IPS-11a (cell line): ENCODE results near the gene TTF1.

Source experiments
- H3K4me3 ChIP-seq: one replicate; pipeline ENCODE4 v1.5.1; 2013; ENCODE audit warnings: low read depth, low read length, control low read depth

The TTF1 gene

DNA sequence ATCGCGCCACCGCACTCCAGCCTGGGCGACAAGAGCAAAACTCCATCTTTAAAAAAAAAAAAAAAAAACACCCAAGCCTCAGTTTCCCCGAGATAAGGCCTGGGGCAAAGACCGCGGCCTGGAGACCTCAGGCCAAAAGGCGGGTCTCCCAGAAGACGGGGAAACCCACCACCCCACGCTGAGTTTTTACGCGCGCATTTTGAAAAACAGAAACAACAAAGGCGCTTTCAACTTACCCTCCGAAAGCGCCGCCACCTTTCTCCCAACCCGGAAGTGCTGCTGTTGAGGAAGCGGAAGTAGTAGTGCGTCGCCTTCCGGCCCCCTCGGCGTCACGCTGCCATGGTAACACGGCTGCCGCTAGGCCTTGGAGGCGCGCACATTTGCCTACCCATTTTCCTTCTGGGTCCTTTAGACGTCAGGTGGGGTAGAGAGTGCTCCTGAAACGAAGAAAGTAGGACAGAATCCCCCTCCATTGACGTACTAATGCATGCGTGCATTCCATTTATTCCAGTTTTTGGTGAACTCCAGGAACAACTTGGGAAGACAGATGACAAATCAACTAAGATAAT lies at the start of gene TTF1:
TSS of gene TTF1 (minus strand) at position 287 of the 569 bp plus-strand sequence. CDS start 4,019 bp downstream, outside the sequence.
- peak within 1 kb of the TSS; percentile 89 for H3K4me3 ChIP-seq

DNA sequence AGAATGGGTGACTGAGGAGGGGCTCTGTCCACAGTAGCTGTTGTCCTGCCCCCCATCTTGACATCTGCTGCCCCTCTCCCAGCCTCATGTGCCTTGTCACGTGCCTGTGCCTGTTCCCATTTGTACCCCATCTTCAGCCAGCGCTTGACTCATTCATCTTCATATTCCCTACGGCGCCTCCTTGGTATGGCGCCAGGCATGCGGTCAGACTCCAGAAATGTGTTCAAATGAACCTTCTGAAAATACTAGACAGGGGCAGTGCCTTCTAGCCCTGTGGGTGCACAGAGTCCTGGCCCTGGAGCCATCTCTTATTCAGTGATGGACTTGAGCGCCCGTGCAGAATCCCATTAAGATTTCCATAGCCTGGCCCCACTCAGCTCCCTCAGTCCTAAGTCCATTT lies 49.6 kb upstream of the TTF1 start:
- H3K4me3 ChIP-seq = no peak overlapping the region

DNA sequence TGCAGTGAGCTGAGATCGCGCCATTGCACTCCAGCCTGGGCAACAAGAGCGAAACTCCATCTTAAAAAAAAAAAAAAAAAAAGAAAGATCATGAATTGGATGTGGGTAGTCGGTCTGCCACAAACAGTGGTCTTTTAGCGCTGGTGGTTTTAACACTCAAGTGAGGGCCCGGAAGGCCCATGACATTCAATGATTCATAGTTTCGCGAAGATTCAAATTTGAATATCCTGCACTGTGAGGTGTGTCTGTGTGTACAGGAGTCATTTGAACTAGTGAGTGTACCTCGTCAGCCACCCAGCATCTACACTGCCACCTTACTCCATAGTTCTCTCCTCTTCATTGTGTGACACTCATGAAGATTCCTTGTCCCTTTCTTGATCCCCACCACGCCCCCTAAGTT lies 44.6 kb upstream of the TTF1 start:
- H3K4me3 ChIP-seq = no peak overlapping the region

DNA sequence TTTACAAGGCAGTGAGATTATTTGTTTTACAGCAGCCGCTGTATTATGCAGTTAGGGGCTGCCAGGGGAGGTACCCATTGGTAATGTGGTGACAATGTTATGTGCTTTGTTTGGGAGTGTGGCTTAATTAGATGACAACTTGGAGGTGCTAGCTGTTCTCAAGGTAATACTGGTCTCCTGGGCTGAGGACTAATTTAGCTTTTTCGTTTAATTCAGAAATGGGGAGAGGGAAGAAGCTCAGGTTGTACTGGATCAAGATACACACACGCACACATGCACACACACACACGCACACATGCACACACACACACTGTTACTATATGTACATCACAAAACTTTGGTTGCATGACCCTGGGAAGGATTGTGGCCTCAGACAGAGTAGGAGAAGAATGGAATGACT lies 41.3 kb upstream of the TTF1 start:
- H3K4me3 ChIP-seq = no peak overlapping the region

GRCh38 chr9:132447346-132447745 lies 40.7 kb upstream of the TTF1 start:
- no peak overlapping the region for H3K4me3 ChIP-seq

DNA sequence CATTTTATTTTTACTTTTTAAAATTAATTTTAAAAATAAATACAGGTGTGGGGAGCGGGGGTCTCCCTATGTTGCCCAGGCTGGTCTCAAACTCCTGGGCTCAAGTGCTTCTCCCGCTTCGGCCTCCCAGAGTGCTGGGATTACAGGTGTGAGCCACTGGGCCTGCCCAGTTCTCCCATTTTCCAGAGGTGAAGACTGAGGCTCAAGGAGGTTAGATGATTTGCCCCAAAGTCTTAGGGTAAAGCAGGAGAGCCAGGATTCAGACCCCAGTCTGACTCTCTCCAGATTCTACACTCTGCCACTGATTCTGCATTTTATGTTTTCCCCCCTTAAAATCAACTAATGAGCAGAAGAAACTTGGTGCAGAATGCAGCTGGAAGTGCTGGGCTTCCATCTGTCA lies 40.2 kb upstream of the TTF1 start:
- H3K4me3 ChIP-seq = no peak overlapping the region

DNA sequence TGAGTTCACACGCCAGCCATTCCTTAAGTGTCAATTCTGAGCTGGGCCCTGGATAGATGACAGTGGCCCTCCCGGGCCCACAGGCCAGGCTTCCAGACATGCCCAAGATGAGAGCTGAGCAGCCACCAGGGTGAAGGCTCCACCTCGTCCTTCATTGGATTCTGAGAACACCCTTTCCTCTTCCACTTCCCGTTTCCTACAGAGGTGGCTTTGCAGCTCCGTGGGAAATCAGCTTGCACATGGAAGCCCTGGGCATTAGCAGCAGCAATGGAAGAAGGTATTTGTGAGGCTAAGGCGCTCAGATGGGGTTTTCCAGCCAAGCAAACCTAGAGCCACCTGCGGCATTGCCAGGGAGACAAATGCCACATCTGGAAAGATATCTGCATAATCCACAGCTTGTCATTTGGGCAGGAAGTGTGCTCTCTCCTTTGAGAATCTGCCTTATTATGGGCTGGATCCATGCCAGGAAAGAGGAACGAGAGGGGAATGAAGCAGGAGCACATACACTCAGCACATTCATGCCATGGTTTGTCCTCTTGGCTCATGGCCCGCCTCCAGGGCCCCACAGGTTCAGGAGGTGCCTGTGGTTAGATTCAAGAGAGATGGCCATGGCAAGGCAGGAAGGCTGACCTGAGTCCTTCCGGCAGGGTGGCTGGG lies 37.4 kb upstream of the TTF1 start:
- no peak overlapping the region for H3K4me3 ChIP-seq

DNA sequence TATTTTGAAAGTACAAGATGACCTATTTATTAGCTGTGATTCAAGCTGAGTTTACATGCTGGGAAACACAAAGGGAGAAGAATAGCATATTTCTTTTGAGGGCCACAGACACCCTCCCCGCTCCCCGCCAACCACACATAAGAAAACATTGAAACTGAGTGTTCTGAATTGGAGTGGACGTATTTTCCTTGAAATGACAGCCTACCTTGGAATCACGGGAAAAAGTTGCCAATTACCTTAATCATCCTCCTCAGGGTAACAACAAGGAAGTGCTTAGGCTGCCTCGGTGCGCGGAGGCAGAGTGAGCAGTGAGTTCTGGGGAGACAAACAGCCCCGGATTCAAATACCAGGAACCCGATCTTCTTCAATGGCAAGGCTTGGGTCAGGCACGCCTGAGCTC lies 34.8 kb upstream of the TTF1 start:
- H3K4me3 ChIP-seq = no peak overlapping the region

GRCh38 chr9:132440735-132441134 lies 34.1 kb upstream of the TTF1 start:
- no peak overlapping the region for H3K4me3 ChIP-seq

DNA sequence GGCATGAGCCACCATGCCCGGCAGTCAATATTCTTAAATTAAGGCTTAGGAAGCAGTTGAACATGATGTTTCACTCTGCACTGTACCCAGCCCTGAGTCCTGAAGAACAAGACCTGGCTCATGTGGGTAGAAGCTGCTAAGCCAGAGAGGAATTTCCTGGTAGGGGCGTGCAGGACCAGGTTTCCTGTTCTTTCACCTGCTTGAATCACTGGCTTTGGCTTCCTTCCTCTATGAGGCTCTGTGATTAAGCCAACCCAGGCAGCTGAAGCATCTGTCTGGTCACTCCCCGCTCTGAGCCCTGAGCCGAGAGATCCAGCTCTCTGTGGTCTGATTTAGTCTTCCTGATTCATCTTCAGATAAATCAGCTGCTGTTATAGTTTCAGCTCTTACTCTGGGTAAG lies 32.5 kb upstream of the TTF1 start:
- H3K4me3 ChIP-seq = no peak overlapping the region

DNA sequence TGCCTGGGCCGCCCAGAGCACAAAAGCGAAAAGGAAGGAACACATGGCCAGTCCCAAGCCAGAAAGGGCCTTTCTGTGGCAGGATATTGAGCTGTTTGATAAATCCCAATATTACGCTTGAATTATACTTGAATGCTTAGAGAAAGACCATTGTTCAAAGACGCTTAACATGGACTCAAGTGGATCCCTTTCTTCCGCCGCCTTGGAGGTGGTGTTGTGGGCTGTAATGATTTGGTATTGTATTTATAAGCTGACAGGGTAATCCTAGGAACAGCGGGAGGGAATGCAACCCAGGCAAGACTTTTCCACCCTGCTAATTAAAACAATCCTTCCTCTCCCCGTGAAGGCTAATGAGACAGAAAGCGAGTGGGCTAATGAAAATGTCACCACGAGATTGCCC lies 28.2 kb upstream of the TTF1 start:
- no peak overlapping the region for H3K4me3 ChIP-seq

DNA sequence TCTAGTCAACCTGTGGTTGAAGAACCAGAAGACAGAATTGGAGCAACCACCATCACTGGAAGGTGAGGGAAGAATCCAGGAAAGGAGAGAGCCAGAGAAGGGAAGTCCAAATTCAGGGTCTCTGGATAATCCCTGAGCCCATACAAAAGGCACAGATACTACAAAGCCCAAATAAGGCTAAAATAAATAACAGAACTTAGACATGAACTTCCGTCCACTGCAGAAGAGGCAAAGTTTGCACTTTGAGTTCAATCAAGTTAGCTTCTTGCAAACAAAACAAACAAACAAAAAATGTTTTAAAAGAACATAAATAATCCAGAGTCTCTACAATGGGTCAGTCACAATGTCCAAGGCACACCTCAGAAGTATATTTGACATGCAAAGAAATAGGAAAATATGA lies 24.4 kb upstream of the TTF1 start:
- H3K4me3 ChIP-seq = no peak overlapping the region

- H3K4me3 ChIP-seq = no peak overlapping the region
These were observed 20.2 kb upstream of the TTF1 start for GRCh38 chr9:132426639-132427414.

- no peak overlapping the region for H3K4me3 ChIP-seq
These were observed 19.0 kb upstream of the TTF1 start for GRCh38 chr9:132425675-132426062.

DNA sequence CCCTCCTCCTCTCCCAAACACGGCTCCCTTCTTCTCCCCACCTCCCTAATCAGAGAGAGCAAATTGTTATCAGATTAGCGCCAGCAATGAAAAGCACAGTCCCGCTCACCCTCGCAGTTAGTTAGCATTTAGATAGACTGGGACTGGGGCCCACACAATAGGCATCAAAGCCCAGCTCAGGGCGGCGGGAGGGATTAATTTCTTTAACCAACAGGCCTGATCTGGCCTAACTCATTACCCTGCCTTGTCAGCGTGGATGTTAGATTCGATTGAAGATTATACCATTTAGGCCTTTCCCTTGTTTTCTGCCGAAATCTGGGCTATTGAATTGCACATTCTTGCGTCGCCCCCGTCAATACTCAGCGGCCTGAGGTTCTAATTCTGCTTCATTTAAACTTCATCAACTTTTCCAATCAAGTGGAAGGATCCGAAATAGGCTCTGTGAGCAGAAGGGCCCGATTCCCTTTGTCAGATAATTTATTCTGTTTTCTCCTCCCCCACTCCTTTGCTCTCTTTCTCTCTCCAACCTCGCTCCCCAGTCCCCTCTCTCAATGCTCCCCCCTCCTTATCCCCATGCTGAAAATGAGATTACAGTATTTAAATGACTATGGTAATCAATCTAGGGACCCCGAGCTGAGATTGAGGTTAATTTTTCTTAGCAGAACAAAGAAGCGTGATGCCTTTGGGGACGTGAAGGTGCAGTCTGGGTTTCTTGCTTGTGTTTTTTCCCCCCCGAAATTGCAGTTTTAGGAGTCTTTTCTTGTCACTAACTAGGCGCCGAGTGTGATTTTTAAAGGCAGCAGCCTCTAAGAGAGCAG lies 18.4 kb upstream of the TTF1 start:
- no peak overlapping the region for H3K4me3 ChIP-seq

- H3K4me3 ChIP-seq = no peak overlapping the region
These were observed 16.9 kb upstream of the TTF1 start for GRCh38 chr9:132423503-132423902.

DNA sequence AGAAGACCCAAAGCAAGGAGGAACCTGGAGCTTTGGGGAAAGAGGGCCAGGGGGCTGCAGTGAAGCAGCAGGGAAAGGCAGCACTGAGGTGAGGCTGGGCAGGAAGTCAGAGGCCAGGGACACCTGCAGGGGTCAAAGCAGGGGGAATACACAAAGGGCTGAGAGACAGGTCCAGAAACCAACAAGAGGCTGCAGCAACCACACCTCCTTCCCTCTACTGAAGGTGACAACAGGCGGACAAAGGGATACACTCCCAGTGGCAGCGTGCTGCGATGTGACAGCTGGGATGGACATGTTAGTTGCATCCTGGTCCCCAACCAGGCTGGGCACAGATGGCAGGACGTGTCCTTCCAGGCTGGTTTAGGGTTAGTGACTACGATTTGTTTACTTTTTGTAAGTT lies 15.9 kb upstream of the TTF1 start:
- no peak overlapping the region for H3K4me3 ChIP-seq

GRCh38 chr9:132418726-132419363 lies 12.2 kb upstream of the TTF1 start:
- no peak overlapping the region for H3K4me3 ChIP-seq

GRCh38 chr9:132415181-132415580 lies 8.5 kb upstream of the TTF1 start:
- H3K4me3 ChIP-seq = no peak overlapping the region

GRCh38 chr9:132414731-132415130 lies 8.1 kb upstream of the TTF1 start:
- H3K4me3 ChIP-seq = no peak overlapping the region

GRCh38 chr9:132413926-132414325 lies 7.3 kb upstream of the TTF1 start:
- no peak overlapping the region for H3K4me3 ChIP-seq
